C1 segment of cervical spinal cord (tissue), 14 donors: ENCODE data around the gene PADI4.
"Not testable (repeated sequence)": the region's sequence is repeated elsewhere in the genome, so short reads cannot be mapped to it uniquely, and the experiment has no call there.

Source experiments
- DNase-seq, 14 donors: peaks; one replicate each; lab custom pipeline; 2025; lab: John Stamatoyannopoulos, UW

PADI4 gene

DNA sequence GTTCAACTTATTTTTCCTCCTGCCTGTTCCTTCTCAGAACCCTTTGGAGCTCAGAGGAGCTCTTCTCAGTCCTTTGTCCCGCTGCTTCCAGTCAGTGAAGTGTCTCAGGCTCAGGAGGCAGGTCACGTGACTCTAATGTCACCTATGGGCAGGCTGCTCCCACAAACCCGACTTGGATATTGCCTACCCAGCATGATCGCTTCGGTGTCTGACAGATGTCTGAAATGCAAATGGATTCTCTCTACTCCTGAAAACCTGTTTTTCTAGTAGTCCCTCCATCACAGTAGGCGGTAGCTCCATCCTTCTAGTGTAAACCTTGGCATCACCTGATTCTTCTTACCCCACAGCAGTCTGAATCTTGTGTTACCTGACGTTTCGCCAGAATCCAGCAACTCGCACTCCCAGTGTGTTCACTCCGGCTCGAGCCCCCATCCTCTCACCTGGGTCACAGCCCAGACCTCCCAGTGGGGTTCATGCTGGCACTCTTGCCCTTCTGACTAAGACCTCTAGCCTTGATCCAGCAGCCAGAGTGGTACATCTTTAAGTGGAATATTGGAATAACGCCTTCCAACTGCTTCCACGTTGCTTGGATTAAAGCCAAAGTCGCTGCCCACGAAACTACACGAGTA, 69.4 kb downstream of the PADI4 start:
- DNase-seq, result no peak

GRCh38 chr1:17381161-17381560, 73.2 kb downstream of the PADI4 start:
- DNase-seq, result no peak

DNA sequence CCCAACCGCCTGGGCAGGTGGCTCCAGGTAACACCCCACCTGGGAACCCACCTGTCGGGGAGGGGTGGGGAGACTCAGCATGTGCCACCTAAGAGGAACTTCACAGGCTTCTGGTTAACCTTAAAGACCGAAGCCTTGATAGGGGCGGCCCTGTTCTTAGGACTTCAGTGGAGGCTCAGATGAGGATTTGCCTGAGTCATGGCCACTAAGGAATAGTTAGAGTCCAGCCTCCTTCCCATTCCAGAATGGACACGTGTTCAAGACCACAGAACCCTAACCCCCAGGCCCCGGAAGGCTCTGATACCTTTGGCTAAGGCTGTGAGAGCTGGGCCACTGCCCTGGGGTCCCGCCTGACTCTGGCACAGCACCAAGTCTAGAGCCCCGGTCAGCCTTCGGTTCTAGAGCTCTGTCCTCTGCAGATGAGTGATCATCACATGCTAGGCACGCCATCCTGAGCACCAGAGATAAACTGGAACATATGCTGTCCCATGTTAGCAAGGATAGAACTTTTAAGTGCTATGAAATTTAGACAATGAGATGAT, 84.3 kb downstream of the PADI4 start:
- no peak for DNase-seq

DNA sequence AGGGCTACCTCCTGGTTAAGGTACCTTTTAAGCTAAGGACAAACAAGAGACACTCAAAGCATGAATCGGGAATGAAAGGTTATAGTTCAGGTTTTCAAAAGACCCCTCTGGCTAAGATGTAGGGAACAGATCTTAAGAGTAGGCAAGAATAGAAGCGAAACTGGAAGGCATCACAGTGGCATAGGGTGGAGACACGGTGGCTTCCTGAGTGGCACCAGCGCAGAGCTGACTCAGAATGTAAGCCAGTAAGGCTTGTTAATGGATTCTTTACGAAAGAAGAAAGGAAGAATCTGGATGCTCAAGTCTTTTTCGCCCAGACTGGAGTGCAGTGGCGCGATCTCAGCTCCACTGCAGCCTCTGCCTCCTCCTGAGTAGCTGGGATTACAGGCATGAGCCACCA, 85.2 kb downstream of the PADI4 start:
- DNase-seq, result no peak

DNA sequence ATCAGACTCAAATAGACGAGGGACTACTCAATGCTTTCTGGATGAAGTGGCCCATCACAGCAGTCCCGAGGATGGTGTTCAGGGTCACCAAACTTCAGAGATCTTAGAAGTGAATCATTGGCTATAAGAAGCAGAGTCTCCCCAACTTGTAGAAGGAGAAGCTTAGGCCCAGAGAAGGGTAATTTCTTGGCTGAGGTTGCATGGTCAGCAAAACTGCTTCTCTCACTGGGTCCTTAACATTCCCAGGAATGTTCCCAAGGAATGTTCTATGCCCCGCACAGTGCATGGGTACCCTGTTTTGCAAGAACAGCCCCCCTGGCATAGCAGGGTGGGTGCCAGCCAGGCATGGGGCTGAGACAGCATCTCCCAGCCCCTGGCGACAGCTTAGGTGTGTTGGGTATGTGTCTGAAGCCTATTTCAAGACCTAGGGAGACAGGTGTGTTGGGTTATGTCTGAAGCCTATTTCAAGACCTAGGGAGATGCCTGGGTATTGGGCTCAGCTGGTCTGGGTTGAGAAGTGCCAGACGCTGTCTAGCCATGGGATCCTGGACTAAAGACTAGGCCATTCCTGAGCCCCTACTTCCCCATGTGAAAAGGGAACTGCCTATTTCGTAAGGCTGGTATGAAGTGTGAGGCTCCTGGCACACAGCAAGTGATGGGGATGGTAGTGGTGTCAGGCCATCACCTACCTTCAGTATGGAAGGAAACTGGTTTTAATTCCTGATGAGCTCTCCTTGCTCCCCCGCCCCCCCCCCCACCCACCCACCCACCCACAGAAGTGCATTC, 90.1 kb downstream of the PADI4 start:
- no peak for DNase-seq

DNA sequence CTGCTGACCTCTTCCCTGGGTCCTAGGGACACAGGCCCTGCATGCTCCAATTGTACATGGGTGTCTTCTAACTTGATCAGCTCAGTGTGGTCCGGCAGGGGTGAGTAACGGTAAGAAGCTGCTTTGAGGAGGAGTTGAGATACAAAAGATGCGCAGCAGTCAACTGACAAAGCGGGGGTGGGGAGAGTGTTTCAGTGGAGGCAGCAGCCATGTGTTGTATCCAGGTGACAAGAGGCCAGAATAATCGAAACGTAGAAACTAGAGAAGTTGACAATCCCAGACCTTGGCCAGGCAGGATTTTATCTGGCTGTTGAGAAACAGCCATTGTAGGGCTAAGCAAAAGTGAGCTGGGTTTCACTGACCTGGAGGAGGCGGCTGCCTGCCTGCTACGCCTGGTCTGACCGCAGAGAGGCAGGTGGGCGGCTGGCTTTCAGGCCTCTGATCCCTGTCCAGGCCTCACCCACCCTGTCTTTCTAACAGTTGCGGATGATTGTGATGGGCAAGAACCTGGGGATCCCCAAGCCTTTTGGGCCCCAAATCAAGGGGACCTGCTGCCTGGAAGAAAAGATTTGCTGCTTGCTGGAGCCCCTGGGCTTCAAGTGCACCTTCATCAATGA, 92.8 kb downstream of the PADI4 start:
- no peak for DNase-seq

DNA sequence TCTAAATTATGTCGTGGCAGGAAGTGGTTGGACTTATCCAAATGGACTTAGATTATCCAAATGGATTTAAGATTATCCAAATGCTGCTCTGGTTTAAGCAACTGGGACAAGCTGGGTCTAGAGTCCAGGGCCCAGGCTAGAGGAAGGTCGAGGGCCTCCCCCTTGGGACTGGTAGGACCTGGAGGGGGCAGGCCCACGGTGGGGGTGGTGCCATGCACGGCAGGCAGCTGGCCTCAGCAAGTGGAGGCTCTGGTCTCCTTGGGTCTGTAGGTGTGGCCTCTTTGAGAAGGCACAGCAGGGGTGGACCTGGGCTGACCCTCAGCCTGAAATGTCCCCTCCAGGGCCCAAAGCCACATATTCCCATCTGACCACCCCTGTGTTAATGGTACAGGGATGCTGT, 93.8 kb downstream of the PADI4 start:
- no peak for DNase-seq

DNA sequence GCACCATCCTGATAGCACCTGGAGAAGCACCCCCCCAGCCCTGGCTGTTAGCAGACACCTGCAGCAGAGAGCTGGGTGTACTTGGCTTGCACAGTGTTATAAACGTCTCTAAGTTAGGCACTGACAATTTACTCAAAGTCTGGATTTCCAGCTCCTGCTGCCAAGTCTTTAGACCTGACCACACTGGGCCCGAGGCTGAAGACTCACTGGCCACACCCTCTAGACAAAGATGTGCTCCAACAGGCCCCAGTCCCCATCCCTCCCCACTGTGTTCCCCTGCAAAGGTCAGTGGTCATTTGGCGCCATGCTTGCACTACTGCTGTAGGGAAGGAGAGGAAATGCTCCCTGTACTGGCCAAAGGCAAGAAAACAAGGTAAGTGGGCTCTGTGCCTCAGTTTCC, 95.1 kb downstream of the PADI4 start:
- DNase-seq, result no peak

GRCh38 chr1:17404034-17404684, 96.2 kb downstream of the PADI4 start:
- no peak for DNase-seq

- DNase-seq, result no peak
Measured at GRCh38 chr1:17404820-17405219, 96.8 kb downstream of the PADI4 start.

GRCh38 chr1:17405898-17406759, 98.1 kb downstream of the PADI4 start:
- DNase-seq, result peak in 11 of 14 donors; percentile 7 to 45 (median 21)

GRCh38 chr1:17406760-17407475, 98.9 kb downstream of the PADI4 start:
- DNase-seq, result not testable (repeated sequence)

- DNase-seq, result not testable (repeated sequence)
Measured at GRCh38 chr1:17407786-17408514, 100.0 kb downstream of the PADI4 start.

GRCh38 chr1:17409391-17409811, 101.4 kb downstream of the PADI4 start:
- peak in 1 of 14 donors; percentile 74 for DNase-seq

GRCh38 chr1:17412093-17412870, 104.3 kb downstream of the PADI4 start:
- DNase-seq, result no peak
